KMS-11 (cell line): ENCODE results near the gene CD302.

Experiments used
- H2AFZ ChIP-seq: fragments of 200-600 bp; sonication (generic); 2 replicates; pipeline ENCODE4 v1.6.1; 2016; ENCODE audit warnings: antibody characterized with exemption, mixed run types, low read depth
- H3K27ac ChIP-seq: fragments of 200-600 bp; sonication (generic); 2 replicates; pipeline ENCODE4 v1.6.1; 2016; ENCODE audit warnings: mild to moderate bottlenecking, mixed run types
- H3K27me3 ChIP-seq: fragments of 200-600 bp; sonication (generic); 2 replicates; pipeline ENCODE4 v1.6.1; 2017; ENCODE audit warnings: mild to moderate bottlenecking, low read depth, mixed run types, moderate library complexity; ENCODE audit not compliant: insufficient read depth
- H3K36me3 ChIP-seq: fragments of 200-600 bp; sonication (generic); 2 replicates; pipeline ENCODE4 v1.6.1; 2017; ENCODE audit warnings: mild to moderate bottlenecking, mixed run types; ENCODE audit not compliant: insufficient read depth
- H3K4me1 ChIP-seq: fragments of 200-600 bp; sonication (generic); 2 replicates; pipeline ENCODE4 v1.6.1; 2016; ENCODE audit warnings: mild to moderate bottlenecking, low read depth, mixed run types; ENCODE audit not compliant: poor library complexity, severe bottlenecking
- H3K4me2 ChIP-seq: fragments of 200-600 bp; sonication (generic); 2 replicates; pipeline ENCODE4 v1.7.0; 2016; ENCODE audit warnings: mild to moderate bottlenecking, mixed run types
- H3K4me3 ChIP-seq: fragments of 200-600 bp; sonication (generic); IDR thresholded peaks from 2 replicates; pipeline ENCODE4 v1.6.1; 2017; ENCODE audit warnings: low read depth, low read length, mixed read lengths; ENCODE audit not compliant: insufficient read depth
- H3K79me2 ChIP-seq: fragments of 200-600 bp; sonication (generic); 2 replicates; pipeline ENCODE4 v1.6.1; 2016; ENCODE audit warnings: low read depth, mixed run types; ENCODE audit not compliant: insufficient read depth
- H3K9ac ChIP-seq: fragments of 200-600 bp; sonication (generic); 2 replicates; pipeline ENCODE4 v1.6.1; 2016; ENCODE audit warnings: mild to moderate bottlenecking, mixed run types
- H4K20me1 ChIP-seq: fragments of 200-600 bp; sonication (generic); 2 replicates; pipeline ENCODE4 v1.6.1; 2016; ENCODE audit warnings: mild to moderate bottlenecking, mixed run types; ENCODE audit not compliant: insufficient read depth
- TF ChIP-seq, protein P1 (sequence below): fragments of 200-600 bp; sonication (generic); conservative IDR thresholded peaks from 2 replicates; pipeline ENCODE4 v1.6.1; 2017; ENCODE audit warnings: low read depth, mild to moderate bottlenecking, antibody characterized with exemption, low read length, moderate library complexity, mixed read lengths

CD302 gene

DNA sequence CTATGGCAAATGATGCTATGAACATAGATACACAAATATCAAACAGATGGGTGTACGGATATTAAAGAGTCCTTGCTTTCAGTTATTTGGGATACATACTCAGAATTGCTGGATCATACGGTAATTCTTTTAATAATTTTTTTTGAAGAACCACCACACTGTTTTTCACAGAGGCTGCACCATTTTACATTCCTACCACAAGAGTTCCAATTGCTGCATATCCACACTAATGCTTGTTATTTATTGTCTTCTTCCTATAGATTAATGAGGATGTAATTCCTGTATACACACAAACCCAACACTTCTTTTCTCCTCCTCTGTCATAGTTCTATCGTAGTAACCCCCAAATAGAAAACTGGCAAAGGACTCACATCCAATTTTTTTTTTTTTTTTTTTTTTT is 21.7 kb downstream of the CD302 start:
- H3K4me2 ChIP-seq, result no peak overlapping the region
- H3K9ac ChIP-seq, result no peak overlapping the region
- H3K79me2 ChIP-seq, result no peaks in the 10 kb centered on the region
- H4K20me1 ChIP-seq, result no peaks in the 10 kb centered on the region
- H3K36me3 ChIP-seq, result no peaks in the 10 kb centered on the region
- H3K27ac ChIP-seq, result no peak overlapping the region
- TF ChIP-seq, protein P1, sequence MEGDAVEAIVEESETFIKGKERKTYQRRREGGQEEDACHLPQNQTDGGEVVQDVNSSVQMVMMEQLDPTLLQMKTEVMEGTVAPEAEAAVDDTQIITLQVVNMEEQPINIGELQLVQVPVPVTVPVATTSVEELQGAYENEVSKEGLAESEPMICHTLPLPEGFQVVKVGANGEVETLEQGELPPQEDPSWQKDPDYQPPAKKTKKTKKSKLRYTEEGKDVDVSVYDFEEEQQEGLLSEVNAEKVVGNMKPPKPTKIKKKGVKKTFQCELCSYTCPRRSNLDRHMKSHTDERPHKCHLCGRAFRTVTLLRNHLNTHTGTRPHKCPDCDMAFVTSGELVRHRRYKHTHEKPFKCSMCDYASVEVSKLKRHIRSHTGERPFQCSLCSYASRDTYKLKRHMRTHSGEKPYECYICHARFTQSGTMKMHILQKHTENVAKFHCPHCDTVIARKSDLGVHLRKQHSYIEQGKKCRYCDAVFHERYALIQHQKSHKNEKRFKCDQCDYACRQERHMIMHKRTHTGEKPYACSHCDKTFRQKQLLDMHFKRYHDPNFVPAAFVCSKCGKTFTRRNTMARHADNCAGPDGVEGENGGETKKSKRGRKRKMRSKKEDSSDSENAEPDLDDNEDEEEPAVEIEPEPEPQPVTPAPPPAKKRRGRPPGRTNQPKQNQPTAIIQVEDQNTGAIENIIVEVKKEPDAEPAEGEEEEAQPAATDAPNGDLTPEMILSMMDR, result no peak
- no peaks in the 10 kb centered on the region for H3K27me3 ChIP-seq
- no peak overlapping the region for H3K4me3 ChIP-seq
- no peaks in the 10 kb centered on the region for H3K4me1 ChIP-seq
- no peak overlapping the region for H2AFZ ChIP-seq

DNA sequence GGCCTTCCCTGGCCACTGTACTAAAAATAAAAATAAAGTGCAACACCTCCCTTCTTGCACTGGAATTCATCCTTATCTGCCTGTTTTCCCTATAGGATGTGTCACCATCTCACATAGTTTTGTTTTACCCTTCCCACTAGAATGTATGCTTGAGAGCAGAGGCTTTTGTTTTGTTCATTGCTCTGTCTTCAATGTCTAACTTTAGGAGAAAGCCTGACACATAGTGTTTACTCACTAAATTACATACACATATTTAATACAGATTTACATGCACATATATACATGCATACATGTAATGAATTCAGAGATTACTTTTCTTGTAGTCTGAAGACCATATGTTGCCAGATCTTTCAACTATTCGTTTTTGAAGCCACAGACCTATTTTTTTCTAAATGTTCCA is 23.0 kb downstream of the CD302 start:
- Histone ChIP-seq H3K4me3 (no peak overlapping the region), H3K4me2 (no peak overlapping the region), H3K9ac (no peak overlapping the region), H4K20me1 (no peaks in the 10 kb centered on the region), H2AFZ (no peak overlapping the region), H3K27ac (no peak overlapping the region), H3K27me3 (no peaks in the 10 kb centered on the region), H3K4me1 (no peaks in the 10 kb centered on the region), H3K36me3 (no peaks in the 10 kb centered on the region), H3K79me2 (no peaks in the 10 kb centered on the region)
- TF ChIP-seq, protein P1, result no peak

DNA sequence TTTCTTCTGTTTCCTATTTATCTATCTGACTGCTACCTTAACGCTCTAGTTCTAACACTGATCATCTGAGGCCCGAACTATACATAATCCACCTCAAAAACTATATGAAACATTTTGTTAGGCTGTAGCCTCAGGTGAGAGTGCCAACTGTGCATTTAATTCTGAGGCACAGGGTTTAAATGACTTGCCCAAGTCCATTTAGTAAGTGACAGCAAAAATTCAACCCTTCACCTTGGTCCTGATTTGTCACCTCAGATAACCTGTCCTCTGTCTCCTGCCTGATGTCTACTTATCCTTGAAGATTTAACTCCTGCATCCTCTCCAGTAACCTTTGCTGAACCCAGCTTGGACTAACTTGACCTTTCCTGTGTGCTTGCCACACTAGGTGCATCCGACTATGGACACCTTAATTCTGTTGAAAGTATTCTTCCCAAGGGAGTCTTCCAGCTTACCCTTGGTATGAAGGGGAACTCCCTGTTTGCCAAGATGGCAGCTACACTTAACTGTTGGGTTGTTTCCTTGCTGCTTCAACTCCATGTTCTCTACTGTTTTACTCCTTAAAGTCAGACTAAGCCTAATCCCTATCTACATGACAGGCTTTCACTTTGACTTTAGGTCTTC is 23.5 kb downstream of the CD302 start:
- Histone ChIP-seq H3K27me3 (no peaks in the 10 kb centered on the region), H3K9ac (no peak overlapping the region), H3K27ac (no peak overlapping the region), H3K36me3 (no peaks in the 10 kb centered on the region), H4K20me1 (no peaks in the 10 kb centered on the region), H2AFZ (no peak overlapping the region), H3K4me1 (no peaks in the 10 kb centered on the region), H3K4me3 (no peak overlapping the region), H3K79me2 (no peaks in the 10 kb centered on the region), H3K4me2 (no peak overlapping the region)
- TF ChIP-seq, protein P1, result no peak

DNA sequence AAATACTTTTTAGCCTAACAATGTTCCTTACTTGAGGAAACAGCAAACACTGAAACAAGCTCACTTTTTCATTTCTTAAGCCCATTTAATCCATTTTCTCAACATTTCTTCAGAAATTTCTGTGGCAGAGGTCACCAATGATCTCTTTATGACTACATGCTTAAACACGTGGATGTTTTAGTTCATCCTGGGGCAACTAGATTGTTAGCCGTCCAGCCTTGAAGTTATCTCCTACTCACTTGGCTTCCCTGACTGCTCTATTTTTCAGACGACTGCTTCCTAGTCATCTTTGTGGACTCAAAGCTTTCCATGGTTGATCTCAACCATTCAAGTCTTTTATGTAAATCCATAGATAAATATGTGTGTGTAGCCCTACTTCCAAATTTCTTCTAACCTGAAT is 24.1 kb downstream of the CD302 start:
- no peaks in the 10 kb centered on the region for H3K36me3 ChIP-seq
- no peaks in the 10 kb centered on the region for H3K79me2 ChIP-seq
- TF ChIP-seq, protein P1, result no peak
- H2AFZ ChIP-seq, result no peak overlapping the region
- no peaks in the 10 kb centered on the region for H4K20me1 ChIP-seq
- no peaks in the 10 kb centered on the region for H3K4me1 ChIP-seq
- H3K27ac ChIP-seq, result no peak overlapping the region
- H3K9ac ChIP-seq, result no peak overlapping the region
- no peaks in the 10 kb centered on the region for H3K27me3 ChIP-seq
- no peak overlapping the region for H3K4me3 ChIP-seq
- no peak overlapping the region for H3K4me2 ChIP-seq
